Activated naive CD8-positive, alpha-beta T cell treated with anti-CD3 and anti-CD28 coated beads, Interleukin-2, amount 50 U/mL, for 24 hours (primary cell): ENCODE results near the gene LAMTOR4.
"Not testable (repeated sequence)": the region's sequence is repeated elsewhere in the genome, so short reads cannot be mapped to it uniquely, and the experiment has no call there.

Experiments used
- ATAC-seq: fragments of 150-1000 bp; cut with Tn5 transposase; one replicate; pipeline ENCODE4 v1.10.0; 2021
- DNase-seq: peaks from one replicate; pipeline ENCODE4 v3.0.0; 2021
- H3K27ac Mint-ChIP-seq: one replicate; pipeline ENCODE4 v1.8.0; 2021; ENCODE audit warnings: mild to moderate bottlenecking, mixed read lengths
- H3K27me3 Mint-ChIP-seq: one replicate; pipeline ENCODE4 v1.8.0; 2021; ENCODE audit warnings: mixed read lengths
- H3K36me3 Mint-ChIP-seq: one replicate; pipeline ENCODE4 v1.8.0; 2021; ENCODE audit warnings: low read depth, mixed read lengths
- H3K4me1 Mint-ChIP-seq: one replicate; pipeline ENCODE4 v1.8.0; 2021; ENCODE audit warnings: mixed read lengths
- H3K4me3 Mint-ChIP-seq: one replicate; pipeline ENCODE4 v1.8.0; 2021; ENCODE audit warnings: mild to moderate bottlenecking, moderate library complexity, mixed read lengths
- H3K9me3 Mint-ChIP-seq: one replicate; pipeline ENCODE4 v1.8.0; 2021; ENCODE audit warnings: mixed read lengths

The LAMTOR4 gene

DNA sequence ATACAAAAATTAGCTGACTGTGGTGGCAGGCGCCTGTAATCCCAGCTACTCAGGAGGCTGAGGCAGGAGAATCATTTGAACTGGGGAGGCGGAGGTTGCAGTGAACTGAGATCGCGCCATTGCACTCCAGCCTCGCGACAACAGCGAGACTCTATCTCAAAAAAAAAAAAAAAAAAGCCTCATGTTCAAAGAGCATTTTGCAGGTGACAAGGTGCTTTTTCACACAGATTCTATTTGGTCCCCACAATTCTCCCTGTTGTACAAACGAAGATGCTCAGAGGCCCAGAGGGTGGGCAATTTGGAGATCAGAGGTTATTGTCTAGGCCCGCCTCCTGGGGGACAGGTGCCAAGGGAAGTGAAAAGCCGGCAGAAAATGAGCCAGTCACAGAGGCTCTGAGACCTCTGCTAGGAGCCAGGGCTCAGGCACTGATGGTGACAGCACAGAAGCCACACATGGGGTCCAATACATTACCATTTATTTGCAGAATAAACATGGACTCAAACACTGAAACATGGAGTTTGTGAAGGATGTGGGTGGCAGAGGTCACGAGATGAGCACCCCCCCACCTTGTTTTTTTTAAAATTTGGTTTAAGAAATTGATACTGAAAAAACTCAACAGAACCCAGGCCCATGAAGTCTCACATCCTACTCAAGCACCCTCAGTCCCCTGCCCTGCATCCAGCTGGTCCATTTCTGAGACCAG, 20.6 kb downstream of the LAMTOR4 start:
- H3K27me3 Mint-ChIP-seq: peaks cover 23% of the 10 kb centered on the region
- peak overlapping the region; percentile 77 for H3K4me3 Mint-ChIP-seq
- no peaks in the 10 kb centered on the region for H3K9me3 Mint-ChIP-seq
- ATAC-seq (no peak), DNase-seq (no peak)
- peak overlapping the region; percentile 37 for H3K27ac Mint-ChIP-seq
- no peaks in the 10 kb centered on the region for H3K36me3 Mint-ChIP-seq
- H3K4me1 Mint-ChIP-seq: peaks cover 56% of the 10 kb centered on the region

DNA sequence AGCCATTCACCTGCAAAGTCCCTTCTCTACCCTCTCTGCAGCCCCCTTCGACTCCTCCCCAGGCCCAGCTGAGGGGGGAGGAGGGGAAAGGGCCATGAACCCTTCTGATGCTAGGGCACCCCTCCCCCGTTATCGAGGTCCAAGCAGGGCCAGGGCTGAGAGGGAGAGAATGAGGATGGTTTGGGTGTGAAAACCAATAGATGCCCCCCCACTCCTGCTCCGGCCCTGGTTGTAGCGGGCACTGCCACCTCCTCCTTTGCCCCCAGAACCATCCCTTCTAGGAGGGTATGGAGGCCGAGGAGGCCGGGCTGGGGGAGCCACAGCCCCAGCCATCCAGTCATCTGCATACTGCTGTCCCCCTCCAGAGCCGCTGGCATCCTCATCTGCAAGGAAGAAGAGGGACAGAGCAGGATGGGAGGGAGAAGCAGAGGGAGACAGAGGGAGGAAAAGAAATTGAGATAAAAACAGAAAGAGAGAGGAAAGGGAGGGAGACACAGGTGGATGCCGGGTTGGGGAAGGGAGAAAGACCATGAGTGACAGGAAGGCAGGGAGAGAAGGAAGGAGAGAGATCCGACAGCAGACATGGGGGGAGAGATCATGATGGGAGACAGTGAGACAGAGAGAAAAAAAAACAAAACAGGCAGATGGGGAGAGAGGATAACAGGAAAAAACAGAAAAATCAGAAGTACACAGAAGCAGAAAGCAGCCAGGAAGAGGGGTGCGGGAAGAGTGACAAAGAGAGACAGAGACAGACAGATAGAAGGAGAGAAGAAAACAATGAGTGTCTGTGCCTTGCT, 21.6 kb downstream of the LAMTOR4 start:
- ATAC-seq: no peak
- H3K4me1 Mint-ChIP-seq: peaks cover 59% of the 10 kb centered on the region
- H3K4me3 Mint-ChIP-seq: peak overlapping the region; percentile 62
- DNase-seq: no peak
- H3K27ac Mint-ChIP-seq: no peak overlapping the region
- peaks cover 23% of the 10 kb centered on the region for H3K27me3 Mint-ChIP-seq
- no peaks in the 10 kb centered on the region for H3K9me3 Mint-ChIP-seq
- H3K36me3 Mint-ChIP-seq: no peaks in the 10 kb centered on the region

DNA sequence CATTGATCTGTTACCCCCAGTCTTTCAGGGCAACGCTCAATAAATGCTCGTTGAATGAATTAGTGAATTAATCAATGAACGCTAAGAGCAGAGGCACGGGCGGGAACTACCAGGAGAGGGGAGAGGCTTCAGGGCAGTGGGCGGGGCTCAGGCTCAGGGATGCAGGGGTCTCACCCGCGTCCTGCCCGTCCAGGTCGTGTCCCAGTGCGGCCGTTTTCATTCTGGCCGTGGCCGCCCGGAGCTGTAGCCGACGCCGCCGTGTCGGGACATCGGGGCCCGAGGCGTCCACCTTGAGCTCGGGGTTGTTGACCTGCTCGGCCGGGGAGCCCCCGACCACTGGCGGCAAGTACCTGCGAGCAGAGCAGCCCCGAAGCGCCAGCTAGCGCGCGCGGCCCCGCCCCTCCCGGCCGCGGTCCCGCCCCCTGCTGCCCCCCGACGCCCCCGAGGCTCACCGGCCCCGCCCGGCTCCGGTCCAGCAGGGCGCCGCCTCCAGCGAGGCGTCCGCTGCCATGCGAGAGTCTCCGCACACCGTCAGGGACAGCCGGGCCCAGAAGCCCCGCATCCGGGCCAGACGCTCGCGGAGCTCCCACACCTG, 22.5 kb downstream of the LAMTOR4 start:
- Mint-ChIP-seq H3K27ac (peak overlapping the region; percentile 22), H3K36me3 (no peaks in the 10 kb centered on the region), H3K4me1 (peaks cover 59% of the 10 kb centered on the region), H3K9me3 (no peaks in the 10 kb centered on the region), H3K27me3 (peaks cover 26% of the 10 kb centered on the region), H3K4me3 (peak overlapping the region; percentile 62)
- DNase-seq (no peak), ATAC-seq (peak; percentile 39)

DNA sequence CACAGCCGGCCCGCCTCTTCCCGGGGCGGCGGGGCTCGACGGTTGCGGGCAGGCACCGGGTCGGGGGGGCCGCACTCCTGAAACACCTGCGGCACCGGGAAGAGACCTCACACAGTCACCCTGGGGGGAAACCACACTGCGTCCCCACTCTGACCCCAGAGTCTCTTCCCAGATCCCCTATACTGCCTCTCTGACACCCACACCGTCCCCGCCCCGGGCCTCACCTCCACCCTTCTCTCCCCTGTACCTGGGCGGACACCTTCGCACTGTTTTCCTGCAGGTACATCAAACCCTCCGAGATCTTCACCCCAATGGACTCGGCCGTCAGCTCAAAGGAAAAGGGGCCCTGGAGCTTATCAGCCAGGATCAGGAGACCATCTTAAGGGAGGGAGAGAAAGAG, 23.1 kb downstream of the LAMTOR4 start:
- no peak for DNase-seq
- no peaks in the 10 kb centered on the region for H3K9me3 Mint-ChIP-seq
- peaks cover 57% of the 10 kb centered on the region for H3K4me1 Mint-ChIP-seq
- H3K4me3 Mint-ChIP-seq: peak overlapping the region; percentile 30
- no peaks in the 10 kb centered on the region for H3K36me3 Mint-ChIP-seq
- peaks cover 22% of the 10 kb centered on the region for H3K27me3 Mint-ChIP-seq
- H3K27ac Mint-ChIP-seq: no peak overlapping the region
- no peak for ATAC-seq

DNA sequence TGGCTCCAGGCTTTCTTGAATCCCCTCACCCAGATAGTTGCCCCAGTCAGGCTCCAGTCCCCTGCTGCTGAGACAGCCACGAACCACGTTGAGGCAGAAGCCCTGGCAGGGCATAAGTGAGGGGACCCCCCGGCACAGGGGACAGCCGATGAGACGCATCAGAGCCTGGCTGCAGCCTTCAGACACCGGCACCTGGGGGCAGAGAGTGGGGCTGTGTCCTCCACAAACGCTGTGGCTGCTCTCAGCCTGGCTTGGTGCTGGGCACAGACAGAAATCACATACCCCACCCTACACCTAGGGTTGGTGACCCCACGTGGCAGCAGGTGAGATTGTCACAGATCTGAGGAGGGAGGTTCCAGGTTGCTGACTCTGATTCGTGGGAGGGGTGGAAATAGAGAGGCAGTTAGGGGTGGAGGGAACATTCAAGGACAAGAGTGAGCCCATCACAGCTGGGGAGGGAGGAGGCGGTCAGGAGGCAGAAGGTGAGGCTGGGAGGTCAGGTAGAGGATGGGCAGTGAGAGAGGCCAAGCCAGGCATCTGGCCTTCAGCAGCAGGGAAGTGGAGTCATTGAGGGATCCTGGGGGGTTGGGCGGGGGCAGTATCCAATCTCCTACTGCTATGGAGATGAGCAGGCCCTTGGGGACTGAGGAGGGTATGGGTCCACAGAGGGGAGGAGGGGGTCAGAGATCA, 25.2 kb downstream of the LAMTOR4 start:
- ATAC-seq (no peak), DNase-seq (no peak)
- Mint-ChIP-seq H3K36me3 (no peaks in the 10 kb centered on the region), H3K4me1 (peaks cover 41% of the 10 kb centered on the region), H3K9me3 (no peaks in the 10 kb centered on the region), H3K4me3 (no peak overlapping the region), H3K27me3 (peaks cover 11% of the 10 kb centered on the region), H3K27ac (no peak overlapping the region)

DNA sequence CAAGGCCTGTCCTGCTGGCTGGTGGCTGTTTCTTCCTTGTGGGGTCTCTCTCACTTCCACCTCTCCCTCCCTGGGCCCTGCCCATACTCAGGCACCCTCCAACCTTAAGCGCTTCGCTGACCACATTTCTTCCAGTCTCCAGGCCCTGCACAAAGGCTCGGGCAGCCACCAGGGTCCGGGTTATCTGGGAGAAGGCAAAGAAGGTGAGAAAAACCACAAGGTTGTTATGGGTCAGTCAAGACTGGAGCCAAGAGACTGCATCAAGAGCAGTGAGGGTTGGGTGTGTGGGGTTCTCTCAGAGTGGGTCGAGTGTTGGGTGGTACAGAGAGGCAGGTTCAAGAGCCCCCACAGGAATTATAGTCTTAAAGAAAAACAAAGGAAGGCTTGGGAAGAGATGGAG, 25.9 kb downstream of the LAMTOR4 start:
- H3K36me3 Mint-ChIP-seq: no peaks in the 10 kb centered on the region
- H3K9me3 Mint-ChIP-seq: no peaks in the 10 kb centered on the region
- H3K4me3 Mint-ChIP-seq: no peak overlapping the region
- ATAC-seq (no peak), DNase-seq (no peak)
- peaks cover 35% of the 10 kb centered on the region for H3K4me1 Mint-ChIP-seq
- H3K27me3 Mint-ChIP-seq: peaks cover 11% of the 10 kb centered on the region
- no peak overlapping the region for H3K27ac Mint-ChIP-seq

DNA sequence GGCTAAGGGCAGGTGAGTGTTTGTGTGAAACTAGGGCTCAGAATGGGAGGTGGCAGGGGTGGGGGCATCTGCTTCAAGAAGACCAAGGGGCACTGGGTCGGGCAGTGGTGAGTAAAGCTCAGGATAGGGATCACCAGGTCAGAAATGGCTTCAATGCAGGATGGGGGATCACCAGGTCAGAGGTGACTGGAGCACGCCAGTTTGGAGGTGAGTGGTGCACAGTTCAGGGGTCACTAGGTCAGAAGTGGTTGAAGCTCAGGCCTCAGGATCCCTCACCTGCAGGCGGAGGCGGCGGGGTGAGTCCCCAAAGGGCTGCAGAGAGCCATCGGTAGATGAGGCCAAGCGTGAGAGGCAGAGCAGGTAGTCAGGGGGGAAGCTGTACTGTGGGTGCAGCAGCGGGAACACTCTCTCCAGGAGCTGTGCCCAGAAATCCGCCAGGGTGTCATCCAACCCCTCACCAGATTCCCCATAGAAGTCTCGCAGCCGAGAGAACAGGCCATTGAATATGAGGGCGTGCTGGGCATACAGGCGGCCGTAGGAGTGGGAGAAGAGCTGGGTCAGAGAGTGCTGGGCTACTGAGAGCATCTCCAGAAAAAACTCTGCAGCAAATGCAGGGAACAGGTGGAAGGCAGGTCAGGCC, 26.7 kb downstream of the LAMTOR4 start:
- no peak overlapping the region for H3K27ac Mint-ChIP-seq
- H3K4me1 Mint-ChIP-seq: peaks cover 31% of the 10 kb centered on the region
- DNase-seq (no peak), ATAC-seq (no peak)
- H3K9me3 Mint-ChIP-seq: no peaks in the 10 kb centered on the region
- H3K36me3 Mint-ChIP-seq: no peaks in the 10 kb centered on the region
- H3K27me3 Mint-ChIP-seq: peaks cover 9% of the 10 kb centered on the region
- H3K4me3 Mint-ChIP-seq: peak overlapping the region; percentile 29

DNA sequence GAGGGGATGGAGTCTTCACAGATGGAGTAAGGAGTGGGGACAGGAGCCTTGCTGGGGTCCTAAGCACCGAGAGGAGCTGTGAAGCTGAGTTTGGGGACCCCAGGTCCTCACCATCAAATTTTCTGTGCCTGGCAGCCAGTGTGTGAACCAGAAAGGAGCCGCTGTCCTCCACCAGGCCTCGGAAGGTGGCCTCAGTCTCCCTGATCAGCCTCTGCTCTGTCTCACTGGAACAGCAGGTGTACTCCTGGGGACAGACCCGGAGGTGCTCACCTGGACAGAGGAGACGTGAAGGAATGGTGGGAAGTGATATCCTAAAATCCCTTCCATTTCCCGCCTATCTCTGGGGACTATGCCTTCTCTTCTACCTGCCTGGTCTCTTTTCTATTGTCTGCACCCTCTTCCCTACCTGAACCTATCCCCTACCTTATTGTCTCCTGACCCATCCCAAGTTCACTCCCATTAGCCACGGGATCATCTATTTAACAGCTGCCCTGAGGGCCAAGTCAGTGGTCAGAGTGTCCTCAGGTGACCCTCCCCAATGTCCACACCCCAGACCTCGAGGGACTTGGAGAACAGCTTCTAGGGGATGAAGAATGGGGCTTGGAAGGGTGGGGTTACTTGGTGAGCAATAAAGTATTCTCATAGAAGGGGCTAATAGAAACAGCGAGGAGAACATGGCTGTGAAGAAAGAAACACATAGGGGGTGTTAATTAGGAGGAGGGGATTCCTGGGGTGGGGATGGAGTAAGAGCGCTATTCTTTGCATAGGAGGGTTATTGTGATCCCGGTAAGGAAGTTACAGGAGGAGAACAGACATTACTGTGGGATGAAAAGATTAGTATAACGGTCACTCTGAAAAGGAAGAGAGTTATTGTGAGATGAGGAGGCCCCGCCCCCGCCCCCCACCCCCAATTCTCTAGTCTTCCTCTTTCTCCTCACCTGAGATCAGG, 27.7 kb downstream of the LAMTOR4 start:
- Mint-ChIP-seq H3K4me3 (peak overlapping the region; percentile 70), H3K4me1 (peaks cover 34% of the 10 kb centered on the region), H3K9me3 (no peaks in the 10 kb centered on the region), H3K27me3 (peaks cover 4% of the 10 kb centered on the region), H3K36me3 (no peaks in the 10 kb centered on the region), H3K27ac (no peak overlapping the region)
- no peak for ATAC-seq
- no peak for DNase-seq

DNA sequence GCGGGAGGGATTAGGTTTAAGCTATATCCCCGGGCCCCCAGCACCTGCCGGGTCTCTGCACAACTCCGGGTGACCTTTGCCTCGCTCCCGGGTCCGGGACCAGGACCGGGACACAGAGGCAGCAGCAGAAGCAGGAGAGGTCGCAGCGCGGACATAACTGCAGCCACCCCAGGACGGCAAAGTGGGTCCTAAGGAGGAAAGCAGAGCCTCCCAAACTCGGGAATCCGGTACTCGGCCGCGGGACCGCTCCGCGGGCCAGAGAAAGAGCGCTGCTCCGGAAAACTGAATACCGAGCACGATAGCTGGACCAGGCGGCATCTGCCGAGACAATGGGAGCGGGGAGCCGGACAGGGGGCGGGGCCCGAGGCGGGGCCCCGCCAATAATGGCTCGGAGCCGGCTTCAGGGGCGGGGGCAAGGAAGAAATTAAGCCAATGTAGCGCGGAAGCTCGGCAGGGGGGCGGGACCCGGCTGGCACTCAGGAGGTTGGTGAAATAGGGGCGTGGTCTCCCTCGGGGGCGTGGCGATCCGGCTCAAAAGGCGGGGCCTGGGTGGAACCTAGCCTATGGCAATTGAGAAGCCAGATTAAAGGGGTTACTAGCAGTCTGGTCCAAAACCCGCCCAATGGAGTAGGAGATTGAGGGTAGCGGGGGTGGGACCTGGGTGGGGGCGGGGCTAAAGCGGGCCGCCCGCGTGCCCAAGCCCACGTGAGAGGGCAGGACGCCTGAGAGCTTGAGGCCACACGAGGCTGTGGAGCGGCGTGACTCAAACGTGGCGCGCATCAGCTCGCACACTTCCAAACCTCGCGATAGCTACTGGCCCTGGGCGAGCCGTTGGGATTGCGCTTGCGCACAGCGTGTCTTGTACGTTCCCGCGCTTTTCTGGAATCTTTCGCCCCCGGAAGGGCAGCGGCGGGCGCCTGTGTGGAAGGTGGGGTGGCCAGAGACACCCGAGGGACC, 28.6 kb downstream of the LAMTOR4 start, which contains the start of the genes GPC2 and STAG3:
Gene GPC2, minus strand, starts transcription at position 337 of the 957 bp plus-strand sequence. Its CDS starts 182 bp downstream, at position 155.
Gene STAG3, plus strand, starts transcription at position 874 of the 957 bp plus-strand sequence. CDS start 2,639 bp downstream, outside the sequence.
- Mint-ChIP-seq H3K36me3 (no peaks in the 10 kb centered on the region), H3K27ac (no peak within 1 kb of the TSS), H3K4me1 (peaks cover 40% of the 10 kb centered on the region), H3K4me3 (peak within 1 kb of the TSS; percentile 70), H3K9me3 (no peaks in the 10 kb centered on the region), H3K27me3 (peaks cover 4% of the 10 kb centered on the region)
- peak; percentile 85 for ATAC-seq
- DNase-seq: peak; percentile 99

DNA sequence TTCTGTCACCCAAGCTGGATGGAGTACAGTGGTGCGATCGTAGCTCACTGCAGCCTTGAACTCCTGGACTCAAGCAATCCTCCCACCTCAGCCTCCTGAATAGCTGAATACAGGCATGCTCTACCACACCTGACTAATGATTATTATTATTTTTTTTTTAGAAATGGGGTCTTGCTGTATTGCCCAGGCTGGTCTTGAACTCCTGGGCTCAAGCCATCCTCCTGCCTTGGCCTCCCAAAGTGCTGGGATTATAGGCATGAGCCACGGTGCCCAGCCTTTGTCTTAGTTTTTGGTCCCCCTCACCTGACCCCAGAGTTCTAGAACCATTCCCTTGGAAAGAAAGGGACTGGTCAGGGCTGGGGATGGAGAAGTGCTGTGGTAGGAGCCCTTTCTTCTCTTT, 31.4 kb downstream of the LAMTOR4 start:
- H3K27me3 Mint-ChIP-seq, H3K9me3 Mint-ChIP-seq, DNase-seq, H3K36me3 Mint-ChIP-seq, ATAC-seq: not testable (repeated sequence)
- peak overlapping the region; percentile 65 for H3K4me3 Mint-ChIP-seq
- peaks cover 46% of the 10 kb centered on the region for H3K4me1 Mint-ChIP-seq
- H3K27ac Mint-ChIP-seq: peak overlapping the region; percentile 70

DNA sequence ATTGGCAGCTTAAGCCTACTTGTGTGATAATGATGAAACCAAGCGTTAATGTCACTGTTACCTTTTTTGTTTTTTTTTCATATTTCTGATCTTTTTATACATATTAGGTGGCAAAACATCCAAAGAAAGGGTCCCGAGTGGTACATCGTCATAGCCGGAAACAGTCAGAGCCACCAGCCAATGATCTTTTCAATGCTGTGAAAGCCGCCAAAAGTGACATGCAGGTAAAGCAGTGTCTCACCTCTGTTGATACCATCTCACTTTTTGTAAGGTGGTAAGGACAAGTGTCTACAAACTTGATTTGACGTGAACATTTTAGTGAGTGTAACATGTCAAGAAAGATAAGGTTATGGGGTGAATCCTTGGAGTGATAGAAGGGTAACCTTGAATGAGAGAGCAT, 33.9 kb downstream of the LAMTOR4 start:
- not testable (repeated sequence) for ATAC-seq, H3K27ac Mint-ChIP-seq, H3K27me3 Mint-ChIP-seq, DNase-seq, H3K4me3 Mint-ChIP-seq, H3K9me3 Mint-ChIP-seq, H3K36me3 Mint-ChIP-seq
- peaks cover 32% of the 10 kb centered on the region for H3K4me1 Mint-ChIP-seq

DNA sequence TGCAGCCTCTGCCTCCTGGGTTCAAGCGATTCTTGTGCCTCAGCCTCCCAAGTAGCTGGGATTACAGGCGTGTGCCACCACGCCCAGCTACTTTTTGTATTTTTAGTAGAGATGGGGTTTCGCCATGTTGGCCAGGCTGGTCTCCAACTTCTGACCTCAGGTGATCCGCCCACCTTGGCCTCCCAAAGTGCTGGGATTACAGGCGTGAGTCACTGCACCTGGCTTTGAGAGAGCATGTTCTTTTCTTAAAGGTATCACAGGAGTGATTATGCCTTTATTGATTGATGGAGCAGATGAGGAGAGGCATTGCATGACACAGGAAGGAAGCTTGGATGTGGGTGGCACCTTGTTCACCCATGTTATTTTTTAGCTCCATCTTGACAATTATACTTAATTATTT, 34.4 kb downstream of the LAMTOR4 start:
- not testable (repeated sequence) for H3K27ac Mint-ChIP-seq, ATAC-seq, DNase-seq, H3K27me3 Mint-ChIP-seq, H3K36me3 Mint-ChIP-seq, H3K4me3 Mint-ChIP-seq, H3K9me3 Mint-ChIP-seq
- H3K4me1 Mint-ChIP-seq: peaks cover 29% of the 10 kb centered on the region
